RPMI7951 (cell line): ENCODE measurements around the gene NEK6. TPM values are rescaled to one million over a fixed set of nuclear protein-coding genes. Genes with fewer than 3 reads are reported as not detected.
"Not testable (repeated sequence)": the region's sequence is repeated elsewhere in the genome, so short reads cannot be mapped to it uniquely, and the experiment has no call there.

ENCODE experiments used
- DNase-seq: peaks from one replicate; pipeline ENCODE4 v3.0.0-alpha.2; 2012; ENCODE audit warnings: low read depth
- total RNA-seq: library from RNA; depleted of rRNA; stranded (reverse); fragments of >200 nt; shearing (Covaris generic); gene quantifications from 2 replicates; pipeline ENCODE4 v1.2.3, GENCODE V29; 2014

NEK6 gene
- total RNA-seq, 1 experiment from 2014 or later, result 27.5 TPM

- DNase-seq, result no peak
Observed at GRCh38 chr9:124228516-124228915, 29.2 kb upstream of the NEK6 start.

- DNase-seq, result no peak
Observed at GRCh38 chr9:124231095-124231737, 26.5 kb upstream of the NEK6 start.

- no peak for DNase-seq
Observed at GRCh38 chr9:124238546-124239140, 19.1 kb upstream of the NEK6 start.

- no peak for DNase-seq
Observed at GRCh38 chr9:124239249-124240073, 18.3 kb upstream of the NEK6 start.

- DNase-seq, result no peak
Observed at GRCh38 chr9:124242331-124243194, 15.2 kb upstream of the NEK6 start.

GRCh38 chr9:124247393-124247792 lies 10.4 kb upstream of the NEK6 start:
- DNase-seq, result not testable (repeated sequence)

- DNase-seq, result no peak
Observed at GRCh38 chr9:124248066-124248465, 9.7 kb upstream of the NEK6 start.

GRCh38 chr9:124248960-124249359 lies 8.8 kb upstream of the NEK6 start:
- DNase-seq, result no peak

- DNase-seq, result no peak
Observed at GRCh38 chr9:124251204-124251603, 6.5 kb upstream of the NEK6 start.

- DNase-seq, result peak; percentile 84
Observed at GRCh38 chr9:124251605-124252378, 6.0 kb upstream of the NEK6 start.

- DNase-seq, result not testable (repeated sequence)
Observed at GRCh38 chr9:124252878-124253277, 4.9 kb upstream of the NEK6 start.

GRCh38 chr9:124254261-124254682 lies 3.5 kb upstream of the NEK6 start:
- DNase-seq, result no peak

GRCh38 chr9:124255222-124255621 lies 2.5 kb upstream of the NEK6 start:
- DNase-seq, result no peak

- peak; percentile 94 for DNase-seq
Observed at GRCh38 chr9:124256517-124257069, 1.2 kb upstream of the NEK6 start.

GRCh38 chr9:124257070-124257843 lies 492 bp upstream of the NEK6 start:
- DNase-seq, result peak; percentile 18

- peak; percentile 25 for DNase-seq
Observed at GRCh38 chr9:124258607-124259157, 933 bp downstream of the NEK6 start.

GRCh38 chr9:124259158-124259808 lies 1.5 kb downstream of the NEK6 start:
- DNase-seq, result peak; percentile 92

- peak; percentile 76 for DNase-seq
Observed at GRCh38 chr9:124260769-124261603, 3.2 kb downstream of the NEK6 start.
